ENCODE measurements around the gene PARP6.
A peak's percentile ranks its signal among the peaks of the same experiment; 100 is the strongest.
"Not testable (repeated sequence)": the region's sequence is repeated elsewhere in the genome, so short reads cannot be mapped to it uniquely, and the experiment has no call there.

Gene PARP6

DNA sequence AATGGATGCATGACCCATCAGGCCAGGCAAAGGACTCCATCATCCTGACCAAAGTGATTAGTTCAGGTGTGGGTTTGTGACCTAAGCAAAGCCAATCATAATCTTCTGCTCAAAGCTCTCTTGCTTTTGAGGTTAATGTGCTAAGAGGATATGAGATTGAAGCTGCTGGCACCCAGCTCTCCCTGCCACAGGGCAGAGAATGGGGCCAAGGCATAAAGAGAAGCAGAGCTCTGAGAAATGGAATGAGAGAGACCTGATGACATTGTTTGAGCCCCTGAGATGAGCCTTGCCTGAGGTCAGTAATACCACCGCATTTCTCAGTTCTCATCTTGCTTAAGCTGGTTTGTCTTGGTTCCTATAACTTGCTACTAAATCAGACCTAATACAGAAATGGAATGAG, 6.4 kb upstream of the PARP6 start:
- no peak for DNase-seq (ENCODE audit: low read depth)

DNA sequence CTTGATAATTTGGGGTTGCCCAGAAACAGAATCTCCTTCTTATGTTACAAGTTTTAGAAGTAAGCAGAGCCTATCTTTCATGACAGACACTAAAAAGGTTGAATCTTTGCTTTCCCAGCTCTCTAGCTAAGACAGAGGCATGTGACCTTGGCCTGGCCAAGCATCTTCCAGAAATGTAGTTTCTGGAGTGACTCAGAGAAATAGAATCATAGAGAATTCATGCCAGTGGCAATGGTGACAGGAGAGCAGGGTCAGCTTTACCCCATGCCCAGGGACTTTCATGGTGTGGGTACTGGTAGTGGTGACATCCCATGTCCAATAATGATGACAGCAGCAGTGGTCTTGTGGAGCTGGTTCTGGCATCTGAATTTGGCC, 4.0 kb upstream of the PARP6 start:
- DNase-seq (ENCODE audit: low read depth) = no peak

GRCh38 chr15:72275635-72276325, 3.4 kb upstream of the PARP6 start:
- DNase-seq (ENCODE audit: low read depth) = not testable (repeated sequence)

- no peak for DNase-seq (ENCODE audit: low read depth)
Measured at GRCh38 chr15:72272997-72273352, 621 bp upstream of the PARP6 start.

DNA sequence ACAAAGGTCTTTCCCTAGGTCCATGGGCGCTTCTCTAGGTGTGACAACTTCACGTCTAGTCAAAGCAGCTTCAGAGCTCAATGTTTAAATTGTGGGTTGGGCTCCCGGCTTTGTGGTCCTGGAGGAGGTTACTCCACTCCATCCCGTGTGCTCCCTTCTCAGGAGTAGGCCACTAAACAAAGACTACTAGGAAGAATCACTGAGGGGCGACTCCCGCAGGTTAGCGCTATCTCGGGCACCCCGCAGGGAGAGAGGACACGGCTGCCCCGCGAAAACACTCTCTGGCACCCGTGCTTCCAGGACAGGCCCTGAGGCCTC, 500 bp downstream of the PARP6 start:
- DNase-seq (ENCODE audit: low read depth) = no peak

DNA sequence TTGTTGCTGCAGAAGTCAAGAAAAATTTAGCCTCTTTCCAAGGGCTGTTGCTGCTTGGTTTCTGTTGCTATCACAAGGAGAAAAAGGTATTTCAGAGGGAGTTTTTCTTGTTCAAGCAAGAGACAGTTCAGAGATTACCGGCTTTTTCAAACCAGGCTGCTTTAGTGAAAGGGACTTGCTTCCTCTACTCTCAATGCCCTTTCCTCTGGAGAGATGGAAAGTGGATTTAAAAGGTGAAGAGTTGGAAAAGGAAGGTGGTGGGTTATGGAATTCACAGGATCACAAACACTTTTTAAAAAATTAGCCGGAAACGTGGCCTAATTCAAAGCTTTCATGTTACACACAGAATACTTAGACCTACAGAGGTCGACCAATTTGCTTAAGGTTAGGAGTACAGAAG, 1.1 kb downstream of the PARP6 start:
- no peak for DNase-seq (ENCODE audit: low read depth)

DNA sequence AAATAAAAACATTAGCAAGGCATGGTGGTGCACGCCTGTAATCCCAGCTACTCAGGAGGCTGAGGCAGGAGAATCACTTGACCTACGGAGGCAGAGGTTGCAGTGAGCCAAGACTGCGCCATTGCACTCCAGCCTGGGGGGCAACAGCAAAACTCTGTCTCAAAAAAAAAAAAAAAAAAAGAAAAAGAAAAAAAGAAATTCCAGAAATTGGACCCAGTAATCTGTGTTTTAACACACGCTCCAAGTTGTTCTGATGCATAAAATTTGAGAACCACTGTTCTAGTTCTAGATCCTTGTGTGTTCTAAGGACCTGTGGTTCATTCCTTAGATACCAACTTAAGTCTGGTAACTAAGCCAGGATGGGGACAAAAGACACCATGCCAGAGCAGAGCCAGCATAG, 2.6 kb downstream of the PARP6 start:
- DNase-seq (ENCODE audit: low read depth) = no peak

DNA sequence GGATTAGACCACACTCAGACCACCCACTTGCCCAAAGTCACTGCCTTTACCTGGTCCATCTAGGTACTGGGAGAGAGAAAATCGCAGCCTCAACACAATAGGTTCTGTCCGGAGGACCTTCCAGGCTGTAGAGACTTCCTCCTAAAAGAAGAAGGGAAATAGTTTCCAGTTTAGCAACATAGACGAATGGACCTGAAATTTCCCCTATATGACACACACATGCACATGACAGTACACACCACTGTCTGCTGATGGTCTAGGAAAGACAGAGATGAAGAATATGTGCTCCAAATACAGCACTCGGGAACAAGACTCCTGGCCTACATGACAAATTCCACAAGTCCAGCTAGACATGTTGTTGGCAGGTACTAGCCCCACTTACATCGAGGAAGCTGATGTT, 7.3 kb downstream of the PARP6 start:
- DNase-seq (ENCODE audit: low read depth) = no peak

- DNase-seq (ENCODE audit: low read depth) = no peak
Measured at GRCh38 chr15:72252663-72253299, 19.6 kb downstream of the PARP6 start.

- no peak for DNase-seq (ENCODE audit: low read depth)
Measured at GRCh38 chr15:72249142-72249810, 23.1 kb downstream of the PARP6 start.

DNA sequence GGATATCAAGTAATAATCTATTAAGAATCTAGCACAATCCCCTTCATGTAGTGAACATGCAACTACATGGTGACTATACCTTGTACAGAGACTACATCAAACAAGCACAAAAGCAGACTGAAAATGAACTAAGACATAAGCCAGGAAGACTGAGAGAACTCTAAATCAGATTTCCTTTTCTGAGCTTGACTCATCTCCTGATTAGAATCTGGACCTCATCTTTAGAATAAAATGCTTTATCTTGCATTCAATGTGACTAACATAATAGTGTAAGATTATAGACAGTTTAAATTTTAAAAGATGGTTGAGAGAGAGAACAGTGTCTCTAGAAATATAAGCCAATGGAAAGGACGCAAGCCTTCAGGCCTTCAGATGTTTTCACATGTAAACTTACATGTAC, 23.8 kb downstream of the PARP6 start:
- DNase-seq (ENCODE audit: low read depth) = no peak

GRCh38 chr15:72242775-72243370, 29.5 kb downstream of the PARP6 start:
- DNase-seq (ENCODE audit: low read depth) = no peak

GRCh38 chr15:72239652-72240051, 32.7 kb downstream of the PARP6 start:
- DNase-seq (ENCODE audit: low read depth) = no peak

- no peak for DNase-seq (ENCODE audit: low read depth)
Measured at GRCh38 chr15:72238586-72238985, 33.8 kb downstream of the PARP6 start.

DNA sequence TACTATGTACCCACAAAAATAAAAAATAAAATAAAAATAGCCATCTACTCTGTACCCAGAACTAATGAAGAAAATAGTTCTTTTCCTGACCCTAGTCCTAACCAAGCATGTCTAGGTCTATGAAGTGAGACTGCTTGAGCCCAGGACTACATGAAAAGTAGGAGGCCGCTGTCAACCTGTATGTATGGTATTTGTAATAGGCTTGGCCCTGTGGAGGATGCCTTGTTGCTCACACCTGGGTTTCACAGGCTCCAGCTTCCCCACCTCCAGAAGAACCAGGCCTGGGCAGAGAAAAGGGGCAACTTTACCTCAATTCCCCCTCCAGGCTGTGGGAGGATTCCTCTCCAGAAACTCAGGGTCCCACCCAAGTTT, 34.5 kb downstream of the PARP6 start:
- DNase-seq (ENCODE audit: low read depth) = no peak

GRCh38 chr15:72237029-72237852, 35.1 kb downstream of the PARP6 start:
- DNase-seq (ENCODE audit: low read depth) = peak; percentile 35

- DNase-seq (ENCODE audit: low read depth) = no peak
Measured at GRCh38 chr15:72236381-72237003, 35.9 kb downstream of the PARP6 start.

DNA sequence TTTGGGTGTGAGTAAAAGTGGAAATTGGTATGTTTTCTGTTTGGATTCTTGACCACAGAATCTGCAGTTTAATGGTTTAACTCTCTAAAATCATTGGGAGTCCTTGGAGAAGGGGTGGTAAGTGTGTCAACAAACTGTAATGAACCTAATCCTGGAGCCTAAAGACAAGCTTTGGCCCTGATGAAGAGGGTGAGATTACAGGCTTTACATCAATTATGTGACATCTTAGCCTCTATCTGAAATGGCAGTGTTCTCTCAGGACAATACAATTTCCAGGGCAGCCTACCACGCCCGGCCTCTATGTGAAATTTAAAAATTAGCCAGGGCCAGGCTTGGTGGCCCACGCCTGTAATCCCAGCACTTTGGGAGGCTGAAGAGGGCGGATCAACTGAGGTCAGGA, 37.1 kb downstream of the PARP6 start:
- DNase-seq (ENCODE audit: low read depth) = no peak

- no peak for DNase-seq (ENCODE audit: low read depth)
Measured at GRCh38 chr15:72233769-72234168, 38.6 kb downstream of the PARP6 start.

GRCh38 chr15:72231833-72232478, 40.4 kb downstream of the PARP6 start:
- peak; percentile 64 for DNase-seq (ENCODE audit: low read depth)

GRCh38 chr15:72231066-72231832, 41.1 kb downstream of the PARP6 start, which contains the start of gene PKM:
Gene PKM (minus strand): TSS chr15:72231190. CDS start chr15:72219097, 12,093 bp downstream.
- DNase-seq (ENCODE audit: low read depth) = peak; percentile 89

Measured in T-helper 22 cell (primary cell).